Skeletal muscle tissue (tissue), 4 donors: ENCODE data around the gene SGPP2. TPM values are rescaled to one million over a fixed set of nuclear protein-coding genes. Genes with fewer than 3 reads are reported as not detected.
A peak's percentile ranks its signal among the peaks of the same experiment; 100 is the strongest.
"Not testable (repeated sequence)": the region's sequence is repeated elsewhere in the genome, so short reads cannot be mapped to it uniquely, and the experiment has no call there.

Experiments
- H3K27ac ChIP-seq: one replicate; pipeline ENCODE4 v1.7.0; 2013; ENCODE audit warnings: mild to moderate bottlenecking, low read depth, low read length, inconsistent platforms
- H3K27me3 ChIP-seq, 3 donors: one replicate each; pipeline ENCODE4 v1.7.0; 2013; ENCODE audit warnings: low read length in 3 of 3; ENCODE audit not compliant: control insufficient read depth in 3 of 3, insufficient read depth in 3 of 3
- H3K36me3 ChIP-seq, 3 donors: one replicate each; pipeline ENCODE4 v1.7.0; 2013; ENCODE audit warnings: low read length in 3 of 3; ENCODE audit not compliant: control insufficient read depth in 3 of 3, insufficient read depth in 3 of 3
- H3K4me1 ChIP-seq, 3 donors: one replicate each; pipeline ENCODE4 v1.7.0; 2013; ENCODE audit warnings: low read length in 3 of 3, mild to moderate bottlenecking in 3 of 3; ENCODE audit not compliant: control insufficient read depth in 3 of 3, insufficient read depth in 3 of 3
- H3K4me3 ChIP-seq, 3 donors: one replicate each; pipeline ENCODE4 v1.7.0; 2013; ENCODE audit warnings: low read length in 3 of 3
- H3K9ac ChIP-seq, 3 donors: one replicate each; pipeline ENCODE4 v1.7.0; 2013; ENCODE audit warnings: low read length in 3 of 3, mild to moderate bottlenecking in 3 of 3, moderate library complexity in 2 of 3, low read depth in 1 of 3
- H3K9me3 ChIP-seq, 3 donors: one replicate each; pipeline ENCODE4 v1.7.0; 2013; ENCODE audit warnings: low read length in 3 of 3; ENCODE audit not compliant: control insufficient read depth in 3 of 3
- total RNA-seq: library from RNA; depleted of rRNA; stranded (reverse); fragments of >200 nt; gene quantifications from one replicate; pipeline ENCODE4 v1.2.3, GENCODE V29; 2014
- donor health status: Osteomylitis.

Gene SGPP2
- total RNA-seq, 1 donor from 2014 or later, result not detected

DNA sequence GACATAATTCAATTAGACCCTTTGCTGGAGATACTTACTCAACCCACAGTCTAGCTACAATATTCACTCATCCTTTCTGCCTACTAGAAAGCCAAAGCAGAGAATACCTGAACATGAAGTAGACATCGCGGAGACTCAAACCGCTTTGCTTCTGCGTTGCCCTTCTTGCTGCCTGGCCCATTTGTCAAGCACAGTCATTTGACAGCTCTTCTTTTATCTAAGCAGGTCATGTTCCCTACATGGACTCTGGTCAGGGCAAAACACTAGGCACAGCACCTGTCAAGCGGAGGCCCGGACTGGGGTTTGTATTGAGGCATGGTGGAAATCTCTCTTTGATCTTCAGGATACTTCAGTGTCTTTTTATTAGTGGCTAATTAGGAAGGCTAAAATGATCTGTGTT lies 141.9 kb downstream of the SGPP2 start:
- Histone ChIP-seq H3K4me3 (no peak overlapping the region), H3K9ac (no peak overlapping the region), H3K9me3 (no peaks in the 10 kb centered on the region), H3K4me1 (peaks cover 0 to 15% (median 0%) of the 10 kb centered on the region in 3 donors), H3K36me3 (peaks cover 0 to 4% (median 4%) of the 10 kb centered on the region in 3 donors), H3K27ac (no peak overlapping the region), H3K27me3 (no peaks in the 10 kb centered on the region)

DNA sequence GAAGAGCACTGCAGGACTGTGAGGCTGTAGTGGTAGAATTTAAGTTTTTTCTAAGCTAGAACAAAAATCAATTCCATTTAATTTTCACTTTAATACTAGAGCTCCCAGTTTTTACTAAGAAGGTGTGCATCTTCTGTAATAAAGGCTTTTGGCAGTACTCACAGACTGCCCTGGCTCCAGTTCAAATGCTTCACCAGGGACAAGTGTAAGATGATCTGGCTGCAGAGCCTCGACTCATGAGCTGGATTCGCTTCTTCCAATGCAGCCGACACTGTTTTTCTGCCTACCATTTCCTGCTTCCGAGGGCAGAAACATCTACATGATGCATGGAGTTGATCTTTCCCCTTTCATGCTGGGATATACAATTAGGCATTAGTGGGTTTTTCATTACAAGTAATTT lies 144.5 kb downstream of the SGPP2 start:
- Histone ChIP-seq H3K27ac (no peak overlapping the region), H3K9me3 (no peaks in the 10 kb centered on the region), H3K27me3 (no peaks in the 10 kb centered on the region), H3K9ac (peak overlapping the region in 1 of 3 donors; percentile 28), H3K4me1 (peaks cover 10 to 25% (median 10%) of the 10 kb centered on the region in 3 donors), H3K36me3 (peaks cover 0 to 10% (median 9%) of the 10 kb centered on the region in 3 donors), H3K4me3 (peak overlapping the region in 1 of 3 donors; percentile 22)

DNA sequence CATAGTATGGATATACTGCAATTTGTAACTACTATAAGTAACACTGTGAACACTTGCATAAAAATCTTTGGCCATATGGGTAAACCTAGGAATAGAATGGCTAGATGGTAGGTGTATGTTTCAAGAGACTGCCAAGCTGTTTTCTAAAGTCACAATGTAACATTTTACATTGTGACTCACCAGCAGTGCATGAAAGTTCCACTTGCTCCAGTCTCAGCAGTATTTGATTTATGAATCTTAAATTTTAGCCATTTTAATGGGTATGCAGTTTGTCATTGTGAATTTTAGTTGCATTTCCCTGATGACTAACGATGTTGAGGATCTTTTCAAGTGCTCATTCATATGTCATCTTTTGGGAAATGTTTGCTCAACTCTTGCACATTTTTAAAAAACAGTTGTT lies 145.5 kb downstream of the SGPP2 start:
- Histone ChIP-seq H3K9me3 (no peaks in the 10 kb centered on the region), H3K36me3 (peaks cover 0 to 10% (median 9%) of the 10 kb centered on the region in 3 donors), H3K27ac (no peak overlapping the region), H3K27me3 (no peaks in the 10 kb centered on the region), H3K9ac (no peak overlapping the region), H3K4me1 (peaks cover 10 to 25% (median 10%) of the 10 kb centered on the region in 3 donors), H3K4me3 (no peak overlapping the region)

DNA sequence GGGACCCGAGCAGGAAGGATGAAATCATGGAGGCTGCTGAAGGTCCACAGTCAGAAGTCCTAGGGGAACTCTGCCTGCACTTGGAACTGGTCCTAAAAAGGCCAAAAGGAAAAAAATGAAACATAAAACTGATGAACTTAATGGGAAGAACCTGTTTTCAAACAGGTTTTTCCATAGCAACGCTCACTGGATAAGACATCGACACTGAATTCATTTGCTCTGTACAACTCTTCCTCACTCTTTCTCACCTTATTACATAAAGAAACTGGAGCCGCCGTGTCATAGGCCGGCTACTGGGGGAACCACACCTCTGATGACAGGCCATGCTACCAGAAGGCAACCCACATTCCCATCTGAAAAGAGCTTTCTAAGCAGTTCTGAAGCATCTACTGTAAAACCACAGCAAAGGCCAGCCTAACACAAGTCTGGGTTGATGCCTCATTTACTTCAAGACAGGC lies 147.9 kb downstream of the SGPP2 start:
- H3K4me1 ChIP-seq, result peaks cover 10 to 25% (median 10%) of the 10 kb centered on the region in 3 donors
- H3K27ac ChIP-seq, result peak overlapping the region; percentile 26
- H3K9ac ChIP-seq, result no peak overlapping the region
- no peaks in the 10 kb centered on the region for H3K9me3 ChIP-seq
- no peak overlapping the region for H3K4me3 ChIP-seq
- no peaks in the 10 kb centered on the region for H3K27me3 ChIP-seq
- H3K36me3 ChIP-seq, result peaks cover 0 to 8% (median 8%) of the 10 kb centered on the region in 3 donors

GRCh38 chr2:222572751-222573174 lies 148.4 kb downstream of the SGPP2 start:
- no peaks in the 10 kb centered on the region for H3K9me3 ChIP-seq
- no peak overlapping the region for H3K4me3 ChIP-seq
- H3K27me3 ChIP-seq, result no peaks in the 10 kb centered on the region
- peak overlapping the region; percentile 26 for H3K27ac ChIP-seq
- no peak overlapping the region for H3K9ac ChIP-seq
- H3K36me3 ChIP-seq, result peaks cover 0 to 7% (median 6%) of the 10 kb centered on the region in 3 donors
- H3K4me1 ChIP-seq, result peaks cover 10 to 25% (median 10%) of the 10 kb centered on the region in 3 donors

DNA sequence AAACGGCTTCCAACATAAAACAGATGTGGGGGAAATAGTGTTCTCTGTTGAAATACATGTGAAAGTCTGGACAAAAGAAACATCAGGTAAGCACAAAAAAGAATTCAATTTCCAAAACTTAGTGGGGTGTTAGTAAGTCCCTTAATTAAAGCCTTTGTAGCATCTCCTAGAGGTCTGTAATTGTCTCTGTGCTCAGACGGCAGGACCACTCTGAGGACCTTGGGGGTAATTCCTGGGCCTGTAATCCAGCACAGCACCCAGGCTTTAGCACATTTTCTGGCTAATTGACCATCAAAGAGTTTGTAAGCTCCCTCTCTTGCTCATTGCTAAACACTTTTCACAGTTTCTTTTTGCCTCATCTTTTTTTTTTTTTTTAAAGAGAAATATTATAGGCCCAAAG lies 151.3 kb downstream of the SGPP2 start:
- Histone ChIP-seq H3K27me3 (no peaks in the 10 kb centered on the region), H3K4me1 (peaks cover 10% of the 10 kb centered on the region in 3 donors), H3K9ac (no peak overlapping the region), H3K36me3 (peaks cover 0 to 7% (median 6%) of the 10 kb centered on the region in 3 donors), H3K9me3 (no peaks in the 10 kb centered on the region), H3K27ac (no peak overlapping the region), H3K4me3 (no peak overlapping the region)

DNA sequence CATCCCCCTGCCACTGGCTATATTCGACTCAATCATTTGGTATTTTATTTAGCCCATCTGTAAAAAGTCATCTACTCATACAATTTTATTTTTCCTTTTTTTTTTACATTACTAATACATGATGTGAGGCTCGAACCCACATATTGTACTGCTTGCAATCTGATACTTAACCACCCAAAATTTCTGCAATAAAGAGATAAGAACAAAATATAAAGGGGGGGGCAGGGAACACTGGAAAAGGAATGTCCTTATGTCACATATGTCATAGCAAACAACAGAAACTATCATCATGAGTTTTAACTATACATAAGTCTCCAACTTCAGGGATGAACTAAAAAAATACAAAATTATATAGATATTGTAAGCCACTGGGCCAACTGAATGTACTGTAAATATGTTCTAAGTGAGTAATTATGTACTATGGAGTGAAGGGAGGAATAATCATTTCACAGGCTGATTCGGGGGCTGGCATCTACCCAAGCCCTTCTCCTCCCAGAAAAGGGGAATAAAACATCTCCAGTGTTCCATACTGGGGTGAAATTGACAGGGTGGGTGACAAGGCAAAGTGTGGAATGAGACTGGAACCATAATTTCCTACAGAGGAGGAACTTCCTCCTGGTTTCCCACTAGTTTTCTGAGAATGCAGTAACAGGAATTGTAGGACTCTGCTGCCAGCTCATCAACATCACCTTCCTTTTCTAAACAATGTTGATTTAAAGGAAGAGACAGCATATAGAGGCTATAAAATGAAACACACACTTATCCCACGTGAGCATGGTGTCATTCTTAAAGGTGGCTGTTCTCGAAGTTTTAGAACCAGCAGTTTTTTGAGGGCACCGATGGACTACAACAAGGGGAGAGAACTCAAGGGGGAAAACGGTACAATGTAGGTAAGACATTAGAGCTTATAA lies 152.1 kb downstream of the SGPP2 start:
- Histone ChIP-seq H3K9ac (no peak overlapping the region), H3K4me3 (no peak overlapping the region)

GRCh38 chr2:222577341-222577740 lies 153.0 kb downstream of the SGPP2 start:
- Histone ChIP-seq H3K9ac (no peak overlapping the region), H3K27ac (no peak overlapping the region), H3K4me1 (peaks cover 8 to 10% (median 9%) of the 10 kb centered on the region in 3 donors), H3K9me3 (no peaks in the 10 kb centered on the region), H3K4me3 (no peak overlapping the region), H3K36me3 (no peaks in the 10 kb centered on the region), H3K27me3 (no peaks in the 10 kb centered on the region)

More for the DNA sequence above, 152.1 kb downstream of the SGPP2 start:
- Histone ChIP-seq H3K27me3 (no peaks in the 10 kb centered on the region), H3K36me3 (peaks cover 0 to 4% (median 3%) of the 10 kb centered on the region in 3 donors), H3K27ac (no peak overlapping the region), H3K4me1 (peaks cover 10% of the 10 kb centered on the region in 3 donors), H3K9me3 (no peaks in the 10 kb centered on the region)

DNA sequence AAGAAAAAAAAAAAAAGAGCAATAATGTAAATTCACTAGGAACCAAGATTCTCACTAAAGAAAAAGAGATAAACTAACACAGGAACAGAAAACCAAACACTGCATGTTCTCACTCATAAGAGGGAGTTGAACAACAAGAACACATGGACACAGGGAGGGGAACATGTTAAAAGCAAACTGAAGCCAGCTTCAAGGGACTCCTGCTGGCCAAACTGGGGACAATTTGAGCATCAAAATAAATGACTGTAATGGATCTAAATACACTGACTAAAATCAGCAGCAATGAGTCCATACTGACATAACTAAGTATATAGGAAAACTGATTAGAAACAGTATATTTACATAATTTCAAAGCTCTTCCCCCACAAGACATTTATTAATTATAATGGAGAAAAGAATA lies 158.6 kb downstream of the SGPP2 start:
- H3K36me3 ChIP-seq, result peaks cover 0 to 2% (median 0%) of the 10 kb centered on the region in 3 donors
- H3K9me3 ChIP-seq, result no peaks in the 10 kb centered on the region
- H3K4me3 ChIP-seq, result no peak overlapping the region
- no peaks in the 10 kb centered on the region for H3K4me1 ChIP-seq
- no peak overlapping the region for H3K9ac ChIP-seq
- H3K27me3 ChIP-seq, result no peaks in the 10 kb centered on the region
- H3K27ac ChIP-seq, result no peak overlapping the region

DNA sequence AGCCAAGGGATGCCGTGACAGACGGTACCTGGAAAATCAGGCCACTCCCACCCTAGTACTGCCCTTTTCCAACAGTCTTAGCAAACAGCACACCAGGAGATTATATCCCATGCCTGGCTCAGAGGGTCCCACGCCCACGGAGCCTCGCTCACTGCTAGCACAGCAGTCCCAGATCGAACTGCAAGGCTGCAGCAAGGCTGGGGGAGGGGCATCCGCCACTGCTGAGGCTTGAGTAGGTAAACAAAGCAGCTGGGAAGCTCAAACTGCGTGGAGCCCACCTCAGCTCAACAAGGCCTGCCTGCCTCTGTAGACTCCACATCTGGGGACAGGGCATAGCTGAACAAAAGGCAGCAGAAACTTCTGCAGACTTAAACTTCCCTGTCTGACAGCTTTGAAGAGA lies 160.2 kb downstream of the SGPP2 start:
- not testable (repeated sequence) for H3K4me1 ChIP-seq, H3K4me3 ChIP-seq, H3K36me3 ChIP-seq, H3K9ac ChIP-seq, H3K9me3 ChIP-seq, H3K27ac ChIP-seq, H3K27me3 ChIP-seq
